ENCODE measurements around the gene BICC1. TPM values are rescaled to one million over a fixed set of nuclear protein-coding genes. Genes with fewer than 3 reads are reported as not detected.

BICC1 gene
- total RNA-seq, 1 experiment from 2014 or later = 0.57 TPM

DNA sequence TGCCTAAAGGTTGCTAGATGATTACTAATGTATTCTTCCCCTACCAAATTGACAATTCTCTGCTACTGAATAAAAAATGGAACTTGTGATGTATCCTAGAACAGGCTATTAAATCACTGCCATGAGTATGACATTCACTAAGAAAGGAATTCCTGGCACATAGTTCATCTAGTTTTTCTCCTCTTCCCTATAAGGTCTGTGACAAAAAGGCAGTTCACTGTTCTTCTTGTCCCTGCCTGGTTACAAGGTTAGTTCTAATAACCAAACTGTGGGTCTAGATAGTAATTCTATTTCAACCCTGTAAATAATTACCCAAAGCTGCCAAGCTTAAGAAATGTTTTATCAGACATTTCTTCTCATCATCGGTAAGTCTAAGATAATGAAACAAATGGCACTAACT is 245.6 kb downstream of the BICC1 start:
- Histone ChIP-seq H3K9me3 (ENCODE audit: control insufficient read depth, low read depth, low read length) (no peaks in the 10 kb centered on the region), H3K18ac (ENCODE audit: insufficient read length, low read depth, low read length) (no peak overlapping the region), H3K27me3 (ENCODE audit: insufficient read depth, low read length) (no peaks in the 10 kb centered on the region), H3K23ac (ENCODE audit: insufficient read length, low read depth, low read length) (no peak overlapping the region), H3K9ac (ENCODE audit: extremely low read depth, insufficient read length, low read length) (no peak overlapping the region), H2BK12ac (ENCODE audit: insufficient read length, low read depth, low read length) (no peak overlapping the region), H4K20me1 (ENCODE audit: control insufficient read depth, insufficient read depth, insufficient read length) (no peaks in the 10 kb centered on the region), H3K4me2 (ENCODE audit: insufficient read depth, insufficient read length, low read length) (no peak overlapping the region), H3K14ac (ENCODE audit: insufficient read depth, low read length) (no peak overlapping the region), H3K4me1 (ENCODE audit: insufficient read depth, low read length) (no peaks in the 10 kb centered on the region), H3K56ac (ENCODE audit: insufficient read length, low read depth, low read length) (no peak overlapping the region), H3K79me1 (ENCODE audit: insufficient read depth, low read depth, low read length, poor library complexity, severe bottlenecking) (no peaks in the 10 kb centered on the region), H2BK15ac (ENCODE audit: low read depth, low read length) (no peak overlapping the region), H3K23me2 (ENCODE audit: insufficient read length, low read depth, low read length, poor library complexity, severe bottlenecking) (no peaks in the 10 kb centered on the region), H2AK5ac (ENCODE audit: insufficient read length, low read length) (no peak overlapping the region), H3K27ac (ENCODE audit: insufficient read length, low read depth, low read length) (no peak overlapping the region), H2BK5ac (ENCODE audit: insufficient read length, low read length) (no peak overlapping the region), H4K5ac (ENCODE audit: insufficient read length, low read depth, low read length) (no peak overlapping the region), H4K91ac (ENCODE audit: insufficient read length, low read depth, low read length) (no peak overlapping the region), H2BK20ac (ENCODE audit: low read depth, low read length, poor library complexity, severe bottlenecking) (no peak overlapping the region), H3K4ac (ENCODE audit: low read depth, low read length) (no peak overlapping the region), H2AFZ (ENCODE audit: low read length) (no peak overlapping the region), H3T11ph (ENCODE audit: low read length) (no peak overlapping the region), H3K79me2 (ENCODE audit: insufficient read depth, low read length) (no peaks in the 10 kb centered on the region), H2BK120ac (ENCODE audit: low read depth, low read length, poor library complexity, severe bottlenecking) (no peak overlapping the region), H4K8ac (replicated peaks; ENCODE audit: insufficient read length, low read depth, low read length) (no peak overlapping the region)
- no peaks in the 10 kb centered on the region for H3K9me3 Mint-ChIP-seq
- DNase-seq = no peak
- WGBS (ENCODE audit: extremely low coverage, insufficient read length, low lambda C conversion rate) = no CpG with 5 or more reads among the region's 1 CpG
- no peaks in the 10 kb centered on the region for H3K36me3 Mint-ChIP-seq (ENCODE audit: insufficient read depth in 1 of 3, low read depth in 3 of 3)
- H3K27me3 Mint-ChIP-seq (ENCODE audit: low read depth) = no peaks in the 10 kb centered on the region
- no peak overlapping the region for H3K27ac Mint-ChIP-seq
- TF ChIP-seq, protein P1, sequence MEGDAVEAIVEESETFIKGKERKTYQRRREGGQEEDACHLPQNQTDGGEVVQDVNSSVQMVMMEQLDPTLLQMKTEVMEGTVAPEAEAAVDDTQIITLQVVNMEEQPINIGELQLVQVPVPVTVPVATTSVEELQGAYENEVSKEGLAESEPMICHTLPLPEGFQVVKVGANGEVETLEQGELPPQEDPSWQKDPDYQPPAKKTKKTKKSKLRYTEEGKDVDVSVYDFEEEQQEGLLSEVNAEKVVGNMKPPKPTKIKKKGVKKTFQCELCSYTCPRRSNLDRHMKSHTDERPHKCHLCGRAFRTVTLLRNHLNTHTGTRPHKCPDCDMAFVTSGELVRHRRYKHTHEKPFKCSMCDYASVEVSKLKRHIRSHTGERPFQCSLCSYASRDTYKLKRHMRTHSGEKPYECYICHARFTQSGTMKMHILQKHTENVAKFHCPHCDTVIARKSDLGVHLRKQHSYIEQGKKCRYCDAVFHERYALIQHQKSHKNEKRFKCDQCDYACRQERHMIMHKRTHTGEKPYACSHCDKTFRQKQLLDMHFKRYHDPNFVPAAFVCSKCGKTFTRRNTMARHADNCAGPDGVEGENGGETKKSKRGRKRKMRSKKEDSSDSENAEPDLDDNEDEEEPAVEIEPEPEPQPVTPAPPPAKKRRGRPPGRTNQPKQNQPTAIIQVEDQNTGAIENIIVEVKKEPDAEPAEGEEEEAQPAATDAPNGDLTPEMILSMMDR (conservative IDR thresholded peaks at IDR 0.05) = no peak
- H3K4me3 Mint-ChIP-seq = no peak overlapping the region
- peaks cover 2% of the 10 kb centered on the region in 2 experiments; a peak in 2 of 4 replicates for H3K4me1 Mint-ChIP-seq

Data from H9 (cell line).